DND-41 (cell line): ENCODE results near the gene LMO1.

Experiments
- EZH2 ChIP-seq: IDR thresholded peaks from 3 replicates; pipeline ENCODE4 v1.6.1; 2012; ENCODE audit warnings: borderline replicate concordance, low read depth, mild to moderate bottlenecking, moderate library complexity, low read length, inconsistent platforms; ENCODE audit not compliant: severe bottlenecking
- TF ChIP-seq, protein P1 (sequence below): IDR thresholded peaks from 2 replicates; pipeline ENCODE4 v1.5.1; 2012; ENCODE audit warnings: borderline replicate concordance, low read length, moderate library complexity, mild to moderate bottlenecking; ENCODE audit not compliant: poor library complexity, severe bottlenecking; ENCODE audit errors: extremely low read depth

- TF ChIP-seq, protein P1, sequence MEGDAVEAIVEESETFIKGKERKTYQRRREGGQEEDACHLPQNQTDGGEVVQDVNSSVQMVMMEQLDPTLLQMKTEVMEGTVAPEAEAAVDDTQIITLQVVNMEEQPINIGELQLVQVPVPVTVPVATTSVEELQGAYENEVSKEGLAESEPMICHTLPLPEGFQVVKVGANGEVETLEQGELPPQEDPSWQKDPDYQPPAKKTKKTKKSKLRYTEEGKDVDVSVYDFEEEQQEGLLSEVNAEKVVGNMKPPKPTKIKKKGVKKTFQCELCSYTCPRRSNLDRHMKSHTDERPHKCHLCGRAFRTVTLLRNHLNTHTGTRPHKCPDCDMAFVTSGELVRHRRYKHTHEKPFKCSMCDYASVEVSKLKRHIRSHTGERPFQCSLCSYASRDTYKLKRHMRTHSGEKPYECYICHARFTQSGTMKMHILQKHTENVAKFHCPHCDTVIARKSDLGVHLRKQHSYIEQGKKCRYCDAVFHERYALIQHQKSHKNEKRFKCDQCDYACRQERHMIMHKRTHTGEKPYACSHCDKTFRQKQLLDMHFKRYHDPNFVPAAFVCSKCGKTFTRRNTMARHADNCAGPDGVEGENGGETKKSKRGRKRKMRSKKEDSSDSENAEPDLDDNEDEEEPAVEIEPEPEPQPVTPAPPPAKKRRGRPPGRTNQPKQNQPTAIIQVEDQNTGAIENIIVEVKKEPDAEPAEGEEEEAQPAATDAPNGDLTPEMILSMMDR: no peak
- no peak for TF ChIP-seq EZH2
These were observed 14.2 kb downstream of the LMO1 start for GRCh38 chr11:8249482-8249881.
